CD4-positive, alpha-beta T cell treated with Interleukin-12 subunit alpha and Interleukin-12 subunit beta, for 1 hour (primary cell): ENCODE measurements around the gene SLC44A2.
A peak's percentile ranks its signal among the peaks of the same experiment; 100 is the strongest.
"Not testable (repeated sequence)": the region's sequence is repeated elsewhere in the genome, so short reads cannot be mapped to it uniquely, and the experiment has no call there.

ENCODE experiments used
- DNase-seq: peaks from one replicate; pipeline ENCODE4 v3.0.0-alpha.2; 2020

Gene SLC44A2

GRCh38 chr19:10653732-10654609 is 28.6 kb downstream of the SLC44A2 start, which contains the start of gene ILF3:
Gene ILF3, plus strand, starts transcription at chr19:10654346. Its CDS starts 16,260 bp downstream, at chr19:10670606.
- DNase-seq = peak; percentile 100

- peak; percentile 78 for DNase-seq
These were observed 29.5 kb downstream of the SLC44A2 start for GRCh38 chr19:10654610-10655456.

GRCh38 chr19:10655457-10656312 is 30.3 kb downstream of the SLC44A2 start:
- no peak for DNase-seq

GRCh38 chr19:10660346-10660745 is 35.0 kb downstream of the SLC44A2 start:
- no peak for DNase-seq

GRCh38 chr19:10661946-10662345 is 36.6 kb downstream of the SLC44A2 start:
- DNase-seq = no peak

GRCh38 chr19:10662384-10663251 is 37.3 kb downstream of the SLC44A2 start:
- DNase-seq = no peak

GRCh38 chr19:10663252-10663563 is 37.9 kb downstream of the SLC44A2 start:
- not testable (repeated sequence) for DNase-seq

- no peak for DNase-seq
These were observed 42.5 kb downstream of the SLC44A2 start for GRCh38 chr19:10667867-10668266.

- no peak for DNase-seq
These were observed 43.9 kb downstream of the SLC44A2 start for GRCh38 chr19:10669246-10669645.

GRCh38 chr19:10670182-10670581 is 44.8 kb downstream of the SLC44A2 start:
- DNase-seq = no peak

- DNase-seq = no peak
These were observed 45.8 kb downstream of the SLC44A2 start for GRCh38 chr19:10670876-10671804.

GRCh38 chr19:10671922-10672321 is 46.6 kb downstream of the SLC44A2 start:
- not testable (repeated sequence) for DNase-seq

GRCh38 chr19:10675214-10675613 is 49.9 kb downstream of the SLC44A2 start:
- DNase-seq = not testable (repeated sequence)

- no peak for DNase-seq
These were observed 52.4 kb downstream of the SLC44A2 start for GRCh38 chr19:10677751-10678150.

- no peak for DNase-seq
These were observed 53.5 kb downstream of the SLC44A2 start for GRCh38 chr19:10678813-10679212.

GRCh38 chr19:10679743-10680142 is 54.4 kb downstream of the SLC44A2 start:
- DNase-seq = no peak

GRCh38 chr19:10680545-10681135 is 55.3 kb downstream of the SLC44A2 start:
- DNase-seq = no peak

- no peak for DNase-seq
These were observed 56.3 kb downstream of the SLC44A2 start for GRCh38 chr19:10681658-10682057.

- DNase-seq = no peak
These were observed 57.2 kb downstream of the SLC44A2 start for GRCh38 chr19:10682397-10683063.

GRCh38 chr19:10683064-10683426 is 57.7 kb downstream of the SLC44A2 start:
- DNase-seq = no peak
